ENCODE measurements around the gene PEAK3.

The PEAK3 gene

DNA sequence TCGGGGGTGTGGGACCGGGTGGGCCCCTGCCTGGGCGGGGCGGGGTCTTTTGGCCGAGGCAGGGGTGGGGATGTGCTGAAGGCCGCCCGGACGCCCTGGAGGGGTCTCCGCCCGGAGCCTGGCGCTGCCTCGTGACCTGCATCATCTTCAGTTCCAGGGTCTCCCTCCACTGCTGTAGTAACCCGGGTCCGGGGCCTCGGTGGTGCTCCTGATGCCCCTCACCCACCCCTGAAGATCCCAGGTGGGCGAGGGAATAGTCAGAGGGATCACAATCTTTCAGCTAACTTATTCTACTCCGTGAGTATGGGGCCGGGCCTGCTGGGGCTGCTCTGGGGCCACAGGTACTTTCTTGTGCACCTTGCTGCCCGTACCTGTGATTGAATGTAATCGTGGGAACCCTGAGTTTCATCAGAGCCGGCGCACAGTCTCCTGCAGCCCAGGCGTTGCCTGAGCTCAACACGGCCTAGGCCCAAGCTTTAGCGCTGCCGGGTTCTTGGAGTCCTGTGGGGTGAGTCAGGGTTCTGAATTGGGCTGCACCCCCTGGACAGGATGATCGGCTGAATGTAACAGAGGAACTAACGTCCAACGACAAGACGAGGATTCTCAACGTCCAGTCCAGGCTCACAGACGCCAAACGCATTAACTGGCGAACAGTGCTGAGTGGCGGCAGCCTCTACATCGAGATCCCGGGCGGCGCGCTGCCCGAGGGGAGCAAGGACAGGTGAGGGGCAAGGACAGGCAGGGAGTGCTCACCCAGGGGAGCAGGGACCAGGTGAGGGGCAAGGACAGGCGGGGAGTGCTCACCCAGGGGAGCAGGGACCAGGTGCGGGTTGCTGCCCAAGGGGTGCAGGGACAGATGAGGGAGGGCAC is 10.5 kb downstream of the PEAK3 start:
- no peak for DNase-seq (ENCODE audit: low read depth, low spot score)

DNA sequence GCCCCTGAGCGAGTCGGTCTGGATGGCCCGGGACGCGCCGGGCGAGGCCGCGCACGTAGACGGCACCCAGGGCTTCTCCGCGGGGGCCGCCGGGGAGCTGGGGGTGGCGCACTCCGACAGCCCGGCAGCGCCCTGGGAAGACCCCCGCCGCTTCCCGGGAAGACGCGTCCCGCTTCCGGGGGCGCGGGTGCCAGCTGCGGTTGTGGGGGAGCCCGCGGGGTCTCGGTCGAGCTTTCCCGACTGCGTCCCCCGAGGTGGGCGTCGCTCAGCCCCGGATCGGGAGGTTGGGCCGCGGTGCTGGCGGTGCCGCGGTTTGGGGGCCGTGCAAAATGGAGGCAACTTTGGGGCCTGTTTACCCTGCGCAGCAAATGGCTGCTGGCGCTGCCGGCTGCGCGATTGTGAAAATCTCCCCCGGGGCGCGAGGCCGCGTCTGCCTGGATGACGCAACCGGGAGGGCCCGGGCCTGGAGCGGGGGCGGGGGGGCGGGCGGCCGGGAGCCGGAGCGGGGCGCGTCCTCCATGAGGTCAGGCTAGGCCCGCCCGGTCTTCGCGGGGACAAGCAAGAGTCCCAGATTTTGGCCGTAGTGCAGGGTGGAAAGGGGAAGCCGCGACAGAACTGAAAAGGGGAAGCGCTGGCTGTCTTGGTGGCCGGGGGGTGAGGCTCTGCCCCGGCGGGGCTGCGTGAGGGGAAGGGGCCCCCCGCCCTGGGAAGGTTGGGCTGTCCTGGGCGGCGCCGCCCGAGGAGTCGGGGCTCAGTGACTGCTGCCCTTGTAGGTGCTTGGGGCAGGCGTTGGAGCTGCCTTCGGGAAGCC is 11.3 kb downstream of the PEAK3 start:
- no peak for DNase-seq (ENCODE audit: low read depth, low spot score)

DNA sequence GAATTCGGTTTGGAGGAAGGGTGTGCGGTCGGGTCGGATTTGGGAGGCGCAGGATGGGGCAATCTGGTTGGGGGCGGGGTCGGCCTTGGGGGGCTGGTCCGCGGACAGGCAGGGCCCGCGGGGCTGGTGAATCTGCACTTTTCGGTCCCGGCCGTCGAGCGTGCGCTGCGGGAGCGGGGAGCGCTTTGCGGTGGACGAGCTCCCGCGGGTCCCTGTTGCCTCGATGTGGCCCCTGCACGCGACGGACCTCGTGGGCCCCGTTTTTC is 11.9 kb downstream of the PEAK3 start:
- no peak for DNase-seq (ENCODE audit: low read depth, low spot score)

DNA sequence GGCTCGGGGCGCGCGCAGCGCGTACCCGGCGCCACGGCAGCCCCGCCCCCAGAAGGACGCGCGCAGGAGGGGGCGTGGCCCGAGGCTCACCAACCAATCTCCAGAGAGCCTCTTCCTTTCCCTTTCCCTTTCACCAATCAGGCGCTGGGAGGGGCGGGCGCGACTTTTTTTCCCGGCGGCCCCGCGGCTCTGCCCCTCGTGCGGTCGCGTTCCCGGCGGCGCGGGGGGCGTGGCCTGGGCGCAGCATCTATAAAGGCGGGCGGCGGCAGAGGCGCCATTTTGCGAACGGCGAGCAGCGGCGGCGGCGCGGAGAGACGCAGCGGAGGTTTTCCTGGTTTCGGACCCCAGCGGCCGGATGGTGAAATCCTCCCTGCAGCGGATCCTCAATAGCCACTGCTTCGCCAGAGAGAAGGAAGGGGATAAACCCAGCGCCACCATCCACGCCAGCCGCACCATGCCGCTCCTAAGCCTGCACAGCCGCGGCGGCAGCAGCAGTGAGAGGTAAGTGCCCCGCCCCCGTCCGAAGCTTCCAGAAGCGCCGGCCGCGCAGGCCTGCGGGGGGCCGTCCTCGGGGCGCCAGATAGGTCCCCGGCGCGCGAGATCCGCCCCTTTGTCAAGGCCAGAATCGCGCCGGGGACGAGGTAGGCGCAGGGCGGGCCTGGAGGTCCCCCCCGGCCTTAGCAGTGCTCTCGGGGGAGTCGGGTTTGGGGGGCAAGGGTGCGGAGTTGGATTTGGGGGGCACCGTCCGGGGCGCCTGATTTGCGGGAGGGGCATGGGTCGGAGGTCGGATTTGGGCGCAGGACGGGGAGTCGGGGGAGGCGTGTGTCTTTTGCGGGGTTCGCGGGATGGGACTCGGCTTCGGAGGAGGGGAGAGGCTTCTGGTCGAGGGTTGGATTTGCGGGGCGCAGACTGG is 12.5 kb downstream of the PEAK3 start:
- no peak for DNase-seq (ENCODE audit: low read depth, low spot score)

DNA sequence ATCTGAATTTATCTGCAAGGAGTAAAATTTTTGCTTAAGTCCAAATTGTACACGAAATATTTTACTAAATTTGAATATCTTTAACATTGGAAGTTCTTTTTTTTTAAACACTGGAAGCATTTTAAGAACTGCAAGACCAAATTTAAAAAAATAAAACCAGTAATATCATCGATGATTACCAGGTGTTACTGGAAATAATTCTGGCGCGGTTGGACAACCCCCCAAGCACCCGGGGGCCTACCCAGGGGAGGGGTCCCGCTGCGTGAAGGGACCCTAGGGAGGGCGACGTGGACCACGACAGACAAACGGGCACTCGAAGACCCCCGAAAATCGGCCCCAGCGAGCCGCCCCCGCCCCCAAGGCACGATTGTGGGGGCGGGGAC is 13.1 kb downstream of the PEAK3 start:
- DNase-seq (ENCODE audit: low read depth, low spot score) = no peak

DNA sequence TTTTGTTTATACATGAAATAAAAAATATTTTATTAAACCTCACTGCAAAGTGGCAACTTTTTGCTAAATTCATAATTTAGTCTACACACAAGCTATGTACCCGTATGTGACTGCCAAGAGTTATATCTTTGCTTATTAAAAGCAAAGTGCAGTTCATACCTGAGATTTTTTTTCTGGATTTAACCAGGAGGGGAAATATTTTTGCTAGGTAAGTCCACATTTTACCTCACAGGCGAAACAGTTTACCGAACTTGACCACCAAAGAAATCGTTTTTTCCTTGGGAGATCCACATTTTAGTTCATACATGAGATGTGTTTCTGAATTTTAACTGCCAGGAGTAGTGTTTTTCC is 13.5 kb downstream of the PEAK3 start:
- DNase-seq (ENCODE audit: low read depth, low spot score) = no peak

DNA sequence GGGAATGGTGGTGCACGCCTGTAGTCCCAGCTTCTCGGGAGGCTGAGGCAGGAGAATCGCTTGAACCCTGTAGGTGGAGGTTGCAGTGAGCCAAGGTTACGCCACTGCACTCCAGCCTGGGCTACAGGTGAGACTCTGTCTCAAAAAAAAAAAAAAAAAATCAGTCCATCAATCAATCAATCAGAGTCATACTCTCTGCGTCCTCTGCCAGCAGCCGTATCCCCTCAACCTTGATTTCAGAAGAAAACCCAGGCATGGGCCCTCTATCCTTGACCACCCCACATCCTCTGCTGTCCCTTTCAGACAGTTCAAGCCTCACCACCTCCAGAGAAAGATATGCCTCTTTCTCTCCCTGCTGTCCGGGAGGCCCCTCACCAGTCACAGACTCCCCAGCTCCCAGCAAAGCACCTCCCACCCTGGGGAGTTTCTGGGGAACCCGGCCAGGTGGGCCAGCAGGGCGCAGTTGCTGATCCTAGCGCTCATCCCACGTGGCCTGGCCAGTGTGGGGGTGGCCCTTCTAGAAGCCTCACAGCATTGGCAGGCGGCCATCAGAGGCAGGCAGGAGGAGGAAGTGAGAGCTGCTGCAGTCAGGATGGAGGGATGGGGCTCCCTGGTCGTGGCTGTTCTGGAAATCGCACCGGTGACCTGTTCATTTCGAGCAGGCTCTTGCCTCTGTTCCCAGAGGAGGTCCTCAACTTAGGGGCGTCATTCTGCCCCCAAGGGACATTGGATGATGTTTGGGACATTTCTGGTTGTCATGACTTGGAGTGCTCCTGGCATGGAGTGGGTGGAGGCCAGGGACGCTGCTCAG is 15.6 kb downstream of the PEAK3 start:
- no peak for DNase-seq (ENCODE audit: low read depth, low spot score)

DNA sequence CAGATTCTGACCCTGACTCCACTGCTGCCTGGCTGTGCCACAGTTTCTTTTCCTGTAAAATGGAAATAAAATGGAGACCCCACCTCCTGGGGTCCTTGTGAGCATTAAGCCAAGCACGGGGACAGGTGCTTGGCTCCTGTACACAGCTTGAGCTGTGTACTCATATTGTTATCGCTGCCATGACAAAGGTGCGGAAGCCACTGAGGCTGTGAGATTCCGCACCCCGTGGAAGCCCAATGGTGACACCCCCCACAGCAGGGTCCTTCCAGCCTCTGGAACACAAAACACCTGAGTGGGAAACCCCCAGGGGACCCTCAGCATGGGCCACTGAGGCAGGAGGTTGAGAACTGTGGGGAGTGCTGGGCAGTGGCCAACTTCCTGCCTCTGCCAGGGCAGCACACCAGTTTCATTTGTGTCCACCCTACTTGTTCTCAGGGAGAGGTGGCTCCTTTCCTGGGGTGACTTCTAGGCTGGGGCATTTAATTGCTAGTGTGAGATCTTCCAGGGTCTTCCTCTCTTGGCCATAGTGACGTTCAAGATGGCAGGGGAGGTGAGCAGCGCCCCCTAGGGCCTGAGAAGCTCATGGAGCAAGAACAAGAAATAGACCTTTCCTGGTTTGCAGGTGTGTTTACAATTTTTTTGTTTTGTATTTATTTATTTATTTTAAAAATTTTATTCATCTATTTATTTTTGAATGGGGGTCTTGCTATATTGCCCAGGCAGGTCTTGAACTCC is 20.4 kb downstream of the PEAK3 start:
- DNase-seq (ENCODE audit: low read depth, low spot score) = no peak

DNA sequence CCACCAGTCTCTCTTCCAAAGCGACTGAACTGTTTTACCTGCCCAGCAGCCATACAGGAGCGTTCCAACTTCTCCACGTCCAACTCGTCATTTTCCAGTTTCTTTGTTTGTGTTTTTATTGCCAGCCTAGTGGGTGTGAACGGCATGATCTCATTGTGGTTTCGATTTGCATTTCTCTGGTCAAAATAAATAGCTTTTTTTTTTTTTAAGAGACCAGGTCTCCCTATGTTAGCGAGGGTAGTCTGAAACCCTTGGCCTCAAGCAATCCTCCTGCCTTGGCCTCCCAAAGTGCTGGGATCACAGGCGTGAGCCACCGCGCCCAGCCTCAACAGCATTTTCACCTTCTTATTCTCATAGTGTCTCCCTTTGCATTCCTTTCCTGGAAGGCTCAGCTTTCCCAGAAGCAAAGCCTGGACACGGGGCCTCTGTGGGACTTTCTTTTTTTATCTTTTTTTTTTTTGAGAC is 21.6 kb downstream of the PEAK3 start:
- no peak for DNase-seq (ENCODE audit: low read depth, low spot score)

DNA sequence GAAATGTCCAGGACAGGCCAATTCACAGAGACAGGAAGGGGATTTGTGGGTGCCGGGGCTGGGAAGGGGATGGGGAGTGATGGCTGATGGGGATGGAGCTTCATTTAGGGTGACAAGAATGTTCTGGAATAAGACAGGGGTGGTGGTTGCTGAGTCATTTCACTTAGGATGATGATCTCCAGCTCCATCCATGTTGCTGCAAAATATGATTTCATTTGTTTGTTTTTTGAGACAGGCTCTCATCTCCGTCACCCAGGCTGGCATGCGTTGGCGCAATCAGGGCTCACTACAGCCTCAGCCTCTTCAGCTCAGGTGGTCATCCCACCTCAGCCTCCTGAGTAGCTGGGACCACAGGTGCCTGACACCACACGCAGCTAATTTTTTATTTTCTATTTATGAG is 22.6 kb downstream of the PEAK3 start:
- DNase-seq (ENCODE audit: low read depth, low spot score) = no peak

DNA sequence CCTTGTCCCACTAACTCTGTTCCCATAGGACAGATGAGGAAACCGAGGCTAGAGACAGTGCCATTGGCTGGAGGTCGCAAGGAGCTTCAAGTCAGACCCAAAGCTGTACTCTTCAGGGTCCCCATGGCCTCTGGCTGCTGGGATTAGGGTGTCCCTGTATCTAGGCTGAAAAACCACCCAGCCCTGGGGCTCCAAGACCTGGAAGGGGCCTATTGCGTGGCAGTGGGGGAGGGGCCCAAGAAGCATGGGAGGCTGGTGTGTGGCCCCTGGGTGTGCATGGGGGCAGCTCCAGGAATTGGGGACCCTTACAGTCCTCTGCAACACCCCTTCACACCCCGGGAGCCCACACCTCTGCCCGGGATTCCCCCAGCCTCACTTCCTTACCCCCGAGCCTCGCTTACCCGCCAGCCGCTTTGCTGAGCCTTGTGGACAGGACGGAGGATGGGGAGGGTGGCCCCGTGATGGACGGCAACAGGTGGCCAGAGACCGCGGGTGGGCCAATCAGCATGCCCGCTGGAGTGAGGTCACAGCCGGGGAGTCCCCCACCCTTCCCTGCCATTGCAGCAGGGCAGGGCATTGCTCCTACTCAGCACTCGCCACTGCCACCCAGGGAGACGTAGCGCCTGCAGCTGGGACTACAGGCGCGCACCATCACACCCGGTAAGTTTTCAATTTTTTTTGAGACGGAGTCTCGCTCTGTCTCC is 25.8 kb downstream of the PEAK3 start, which contains the start of gene JSRP1:
TSS of gene JSRP1 (minus strand) at position 436 of the 704 bp plus-strand sequence. CDS start 1,103 bp downstream, outside the sequence.
- no peak for DNase-seq (ENCODE audit: low read depth, low spot score)

DNA sequence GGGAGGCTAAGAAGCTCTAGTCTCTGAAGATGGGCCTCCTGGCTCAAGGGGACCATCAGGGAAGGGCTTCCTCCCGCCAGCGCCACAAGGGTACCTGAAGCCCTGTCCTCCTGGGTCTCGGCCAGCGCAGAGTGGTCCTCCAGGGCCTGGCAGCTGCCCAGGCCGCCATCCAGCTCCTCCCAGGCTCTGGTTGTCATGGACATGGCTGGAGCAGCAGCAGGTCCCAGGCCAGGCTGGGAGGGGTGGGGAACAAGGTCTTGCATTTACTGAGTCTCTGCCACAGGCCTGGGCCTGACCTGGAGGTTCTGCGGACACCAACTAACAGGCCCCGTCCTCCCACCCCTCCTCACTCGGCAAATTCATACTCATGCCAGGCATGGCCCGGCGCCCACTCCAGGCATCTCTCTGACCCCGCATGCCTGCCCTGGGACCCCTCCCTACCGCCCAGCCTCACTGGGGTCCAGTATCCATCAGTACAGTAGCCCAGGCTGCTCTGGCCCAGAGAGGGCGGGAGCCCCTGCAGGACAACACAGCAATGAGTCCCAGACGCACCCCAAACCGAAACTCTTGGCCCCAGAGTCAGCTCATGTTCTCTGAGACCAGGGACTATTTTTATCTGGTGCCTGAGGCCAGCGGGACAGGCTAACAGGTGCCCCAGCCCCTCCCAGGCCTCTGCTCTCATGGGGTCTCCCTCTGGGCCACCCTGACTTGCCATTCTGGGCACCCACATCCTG is 26.7 kb downstream of the PEAK3 start:
- DNase-seq (ENCODE audit: low read depth, low spot score) = no peak

DNA sequence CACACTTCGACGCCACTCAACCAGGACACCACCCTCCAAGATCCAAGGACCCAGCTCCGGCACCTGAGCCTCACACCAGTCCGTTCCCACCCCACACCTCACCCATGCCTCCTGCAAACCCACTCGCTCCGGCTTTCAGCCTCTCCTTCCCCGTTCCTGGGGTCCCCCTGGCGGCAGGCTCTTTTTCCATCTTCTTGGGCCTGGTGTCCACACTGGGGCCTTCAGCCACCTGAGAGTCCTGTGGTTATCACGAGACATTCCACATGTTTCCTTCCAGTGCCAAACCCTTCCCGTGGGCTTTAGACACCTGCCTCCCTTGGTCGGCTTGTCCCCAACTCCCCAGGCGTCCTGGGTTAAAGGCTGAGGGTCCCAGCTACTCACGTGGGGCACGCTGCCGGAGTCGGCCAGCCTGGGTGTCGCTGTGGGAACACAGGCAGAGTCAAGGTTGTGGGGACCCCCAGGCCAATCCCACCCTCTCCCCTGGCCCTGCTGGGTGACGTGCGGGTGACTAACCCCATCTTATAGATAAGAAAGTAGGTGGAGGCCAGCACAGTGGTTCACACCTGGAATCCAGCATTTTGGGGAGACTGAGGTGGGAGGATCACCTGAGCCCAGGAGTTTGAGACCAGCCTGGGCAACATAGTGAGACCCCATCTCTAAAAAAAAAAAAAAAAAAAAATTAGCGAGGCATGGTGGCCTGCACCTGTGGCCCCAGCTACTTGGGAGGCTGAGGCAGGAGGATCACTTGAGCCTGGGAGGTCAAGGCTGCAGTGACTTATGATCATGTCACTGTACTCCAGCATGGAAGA is 27.7 kb downstream of the PEAK3 start:
- no peak for DNase-seq (ENCODE audit: low read depth, low spot score)

DNA sequence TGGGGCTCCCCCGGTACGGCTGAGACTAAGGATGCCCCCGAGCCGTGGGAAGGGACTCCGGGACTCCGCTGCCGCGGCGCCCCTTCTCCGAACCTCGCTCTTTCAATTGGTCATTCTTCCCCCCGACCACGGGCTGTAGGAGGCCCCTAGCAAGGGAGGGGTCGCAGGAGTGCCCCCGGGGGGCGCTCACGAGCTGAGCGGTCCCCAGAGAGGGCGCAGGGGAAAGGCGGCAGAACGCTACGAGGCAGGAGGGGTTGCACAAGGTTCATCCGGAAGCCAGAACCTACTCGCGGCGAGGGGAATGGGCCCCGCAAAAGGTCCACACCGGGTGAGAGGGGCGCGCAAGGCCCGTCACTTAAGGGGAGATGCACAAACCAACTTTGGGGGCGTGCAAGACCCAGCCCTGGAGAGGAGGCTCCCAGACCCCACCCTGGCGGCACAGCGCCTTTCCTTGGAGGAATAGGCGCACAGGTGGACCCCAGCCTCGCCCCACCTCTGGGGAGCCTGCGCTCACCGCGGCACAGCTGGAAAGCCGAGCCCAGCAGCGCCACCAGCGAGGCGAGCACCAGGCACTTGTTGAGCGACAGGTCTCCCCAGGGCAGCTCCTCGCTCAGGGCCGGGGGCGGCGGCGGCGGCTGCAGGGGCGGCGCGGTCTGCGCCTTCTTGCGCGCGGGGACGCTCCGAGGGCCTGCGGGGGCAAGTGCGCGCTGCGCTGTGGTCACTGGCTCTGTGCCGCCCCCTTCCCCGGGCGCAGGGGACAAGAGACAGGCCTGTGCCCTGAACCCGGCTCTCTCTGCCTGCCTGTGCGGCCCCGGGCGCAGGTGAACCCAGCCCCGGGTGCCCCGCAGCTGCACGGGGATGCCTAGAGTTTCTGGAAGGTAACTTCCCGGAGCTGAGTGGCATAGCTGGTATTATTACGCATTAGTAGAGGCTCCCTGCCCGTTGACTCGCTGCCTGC is 28.6 kb downstream of the PEAK3 start:
- no peak for DNase-seq (ENCODE audit: low read depth, low spot score)

DNA sequence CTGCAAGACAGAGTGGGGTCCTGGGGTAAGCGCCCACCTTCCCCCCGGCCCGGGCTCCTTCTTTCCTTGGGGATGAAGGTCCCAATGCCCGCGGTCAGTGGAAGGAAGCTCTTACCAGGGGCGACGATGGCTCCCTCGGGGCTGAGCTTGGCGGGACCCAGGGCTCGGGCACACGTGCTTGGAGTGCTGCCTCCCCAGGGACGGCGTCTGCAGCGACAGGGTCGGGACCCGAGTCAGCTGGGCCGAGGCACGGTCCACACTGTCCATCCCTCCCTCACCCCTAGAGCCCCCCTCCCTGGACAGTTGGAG is 29.2 kb downstream of the PEAK3 start:
- DNase-seq (ENCODE audit: low read depth, low spot score) = no peak

DNA sequence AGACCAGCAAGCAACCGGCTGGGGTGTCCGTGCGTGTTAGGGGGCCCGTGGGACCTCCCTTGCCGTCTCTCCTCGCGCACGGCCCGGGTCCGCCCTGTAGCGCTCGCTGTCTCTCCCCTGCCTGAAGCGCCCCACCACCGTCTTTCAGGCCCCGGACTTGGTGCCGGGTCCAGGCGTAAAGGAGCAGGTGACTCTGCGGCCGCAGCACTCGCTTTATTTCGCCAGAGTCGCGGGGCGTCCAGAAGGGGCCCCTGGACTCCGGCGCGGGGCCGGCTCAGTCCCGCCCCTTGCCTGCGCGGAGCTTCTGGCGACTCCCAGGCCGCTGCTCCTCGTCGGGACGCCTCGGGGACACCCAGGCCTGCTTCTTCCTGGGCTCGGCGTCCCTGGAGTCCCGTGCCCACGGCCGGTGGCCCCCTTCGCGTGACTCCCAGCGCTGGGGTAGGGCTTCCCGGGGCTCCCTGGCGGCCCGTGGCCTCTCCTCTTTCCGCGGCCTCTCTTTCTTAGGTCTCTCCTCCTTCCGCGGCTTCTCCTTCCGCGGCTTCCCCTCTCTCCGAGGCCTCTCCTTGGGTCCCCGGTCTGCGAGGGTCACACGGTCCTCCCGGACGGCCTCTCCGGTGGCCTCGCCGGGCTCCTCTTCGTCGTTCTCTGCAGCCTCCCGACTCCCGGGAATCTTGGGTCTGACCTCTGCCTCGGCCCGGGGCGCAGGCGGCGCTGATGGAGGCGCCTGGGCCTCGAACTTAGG is 29.7 kb downstream of the PEAK3 start:
- no peak for DNase-seq (ENCODE audit: low read depth, low spot score)
